Sigmoid colon (tissue), 7 donors: ENCODE data around the gene SURF1. TPM values are rescaled to one million over a fixed set of nuclear protein-coding genes. Genes with fewer than 3 reads are reported as not detected.

Source experiments
- DNase-seq: peaks from one replicate; pipeline ENCODE4 v3.0.0-alpha.2; 2019
- H3K27ac ChIP-seq, 4 donors: fragments of 200-600 bp; sonication (generic); one replicate each; pipeline ENCODE4 v1.5.1; 2016 to 2019; ENCODE audit warnings: mild to moderate bottlenecking in 1 of 4
- H3K27me3 ChIP-seq, 3 donors: fragments of 200-600 bp; sonication (generic); one replicate each; pipeline ENCODE4 v1.5.1; 2019; ENCODE audit warnings: mild to moderate bottlenecking in 1 of 3
- H3K36me3 ChIP-seq, 4 donors: fragments of 200-600 bp; sonication (generic); one replicate each; pipeline ENCODE4 v1.5.1; 2016 to 2019
- H3K4me1 ChIP-seq, 4 donors: fragments of 200-600 bp; sonication (generic); one replicate each; pipeline ENCODE4 v1.5.1; 2017 to 2019
- H3K4me3 ChIP-seq, 4 donors: fragments of 200-600 bp; sonication (generic); one replicate each; pipeline ENCODE4 v1.5.1; 2017 to 2019; ENCODE audit warnings: mild to moderate bottlenecking in 2 of 4, moderate library complexity in 1 of 4
- H3K9me3 ChIP-seq, 4 donors: fragments of 200-600 bp in 3 of 4; sonication (generic) in 3 of 4; one replicate each; pipeline versions ENCODE4 v1.5.1 to v1.6.1; 2013 to 2019
- CTCF ChIP-seq, 4 experiments: fragments of 450-650 bp in 3 of 4; fragments of 200-600 bp in 1 of 4; IDR thresholded peaks; one replicate each; pipeline ENCODE4 v1.5.1; 2016 to 2019; ENCODE audit warnings: antibody characterized with exemption in 4 of 4, mild to moderate bottlenecking in 3 of 4, moderate library complexity in 2 of 4
- EP300 ChIP-seq, 4 donors: sonication (generic); formaldehyde crosslinking; IDR thresholded peaks; one replicate each; pipeline ENCODE4 v1.6.1; 2017; ENCODE audit warnings: antibody characterized with exemption in 4 of 4
- POLR2A ChIP-seq, 2 donors: fragments of 450-650 bp; IDR thresholded peaks; one replicate each; pipeline ENCODE4 v1.6.1; 2016; ENCODE audit warnings: antibody characterized with exemption in 2 of 2, mild to moderate bottlenecking in 2 of 2, moderate library complexity in 2 of 2
- POLR2AphosphoS5 ChIP-seq, 4 donors: sonication (generic); formaldehyde crosslinking; IDR thresholded peaks; one replicate each; pipeline ENCODE4 v1.6.1; 2017; ENCODE audit warnings: antibody characterized with exemption in 4 of 4
- WGBS, 2 donors: extraction: QIAGEN DNeasy Blood & Tissue Kit; methylation state at CpG; one replicate each; pipeline ENCODE4 v1.1.7; 2013; 5-methylcytosine and 5-hydroxymethylcytosine counted together
- intact Hi-C: fragments of 100-400 bp; cut with DNase I; formaldehyde crosslinking; loops from one replicate; pipeline ENCODE4 v1.15.1; 2023
- polyA plus RNA-seq, 3 donors: library from polyadenylated mRNA; stranded (reverse); fragments of 200-250 nt; gene quantifications; one replicate each; pipeline ENCODE4 v1.2.3, GENCODE V29; 2013
- total RNA-seq, 4 donors: library from RNA; depleted of rRNA; stranded (reverse); fragments of >200 nt; gene quantifications; one replicate each; pipeline ENCODE4 v1.1.0, GENCODE V29; 2016
- donor health status: healthy with polysubstance abuse.
- donor health status: Bipolar disorder and iron deficiency.
- donor health status: healthy.

Gene SURF1
- total and polyA plus RNA-seq, 7 donors, result 33.8 to 98.7 (median 59.0) TPM

- DNase-seq, result no peak
- Histone ChIP-seq H3K36me3 (peaks cover 2 to 45% (median 26%) of the 10 kb centered on the region in 4 donors), H3K9me3 (no peaks in the 10 kb centered on the region), H3K4me3 (peak overlapping the region; percentile 62 to 86 (median 75)), H3K27ac (peak overlapping the region; percentile 69 to 87 (median 78)), H3K4me1 (peaks cover 0 to 31% (median 27%) of the 10 kb centered on the region in 4 donors), H3K27me3 (no peaks in the 10 kb centered on the region)
- intact Hi-C loops, result loop anchor here (1.0 kb wide), 1 partner anchor 20 kb away; the partner anchor contains the start of genes STKLD1 and SURF4
- TF ChIP-seq EP300 (IDR thresholded peaks at IDR 0.05), result no peak
- 0% methylated on average over 31 of the region's 31 CpGs for WGBS, 2 donors
These were observed 368 bp downstream of the SURF1 start for GRCh38 chr9:133355881-133356357.

- Histone ChIP-seq H3K4me1 (peaks cover 0 to 33% (median 29%) of the 10 kb centered on the region in 4 donors), H3K9me3 (no peaks in the 10 kb centered on the region), H3K36me3 (peaks cover 14 to 45% (median 31%) of the 10 kb centered on the region in 4 donors), H3K4me3 (no peak overlapping the region), H3K27me3 (no peaks in the 10 kb centered on the region), H3K27ac (no peak overlapping the region)
- WGBS, 2 donors, result 91 to 93% methylated on average over 7 of the region's 7 CpGs
- no peak for DNase-seq
- TF ChIP-seq CTCF (IDR thresholded peaks at IDR 0.05), result no peak
- no peak for TF ChIP-seq POLR2AphosphoS5 (IDR thresholded peaks at IDR 0.05)
- no peak for TF ChIP-seq EP300 (IDR thresholded peaks at IDR 0.05)
- no peak for TF ChIP-seq POLR2A (IDR thresholded peaks at IDR 0.05)
- intact Hi-C loops, result no loop called here
These were observed 1.5 kb downstream of the SURF1 start for GRCh38 chr9:133354766-133355165.

GRCh38 chr9:133353548-133353947 is 2.7 kb downstream of the SURF1 start:
- Histone ChIP-seq H3K9me3 (no peaks in the 10 kb centered on the region), H3K36me3 (peaks cover 20 to 51% (median 36%) of the 10 kb centered on the region in 4 donors), H3K4me1 (peaks cover 0 to 46% (median 40%) of the 10 kb centered on the region in 4 donors), H3K4me3 (no peak overlapping the region), H3K27me3 (no peaks in the 10 kb centered on the region), H3K27ac (no peak overlapping the region)
- WGBS, 2 donors, result 83 to 88% methylated on average over 5 of the region's 5 CpGs
- TF ChIP-seq CTCF (IDR thresholded peaks at IDR 0.05), result no peak
- no peak for TF ChIP-seq POLR2AphosphoS5 (IDR thresholded peaks at IDR 0.05)
- no peak for TF ChIP-seq EP300 (IDR thresholded peaks at IDR 0.05)
- no peak for TF ChIP-seq POLR2A (IDR thresholded peaks at IDR 0.05)
- intact Hi-C loops, result no loop called here
- no peak for DNase-seq

- intact Hi-C loops, result no loop called here
- peaks cover 20 to 51% (median 36%) of the 10 kb centered on the region in 4 donors for H3K36me3 ChIP-seq
- H3K9me3 ChIP-seq, result no peaks in the 10 kb centered on the region
- no peak for DNase-seq
- H3K27me3 ChIP-seq, result no peaks in the 10 kb centered on the region
- TF ChIP-seq CTCF (IDR thresholded peaks at IDR 0.05), result no peak
- no peak for TF ChIP-seq POLR2AphosphoS5 (IDR thresholded peaks at IDR 0.05)
- no peak for TF ChIP-seq EP300 (IDR thresholded peaks at IDR 0.05)
- no peak overlapping the region for H3K27ac ChIP-seq
- 71% methylated on average over 8 of the region's 8 CpGs for WGBS, 2 donors
- H3K4me3 ChIP-seq, result no peak overlapping the region
- peaks cover 0 to 43% (median 39%) of the 10 kb centered on the region in 4 donors for H3K4me1 ChIP-seq
These were observed 3.5 kb downstream of the SURF1 start for GRCh38 chr9:133352635-133353340.

- intact Hi-C loops, result no loop called here
These were observed 4.2 kb downstream of the SURF1 start for GRCh38 chr9:133351908-133352634.

More at GRCh38 chr9:133351908-133352634, 4.2 kb downstream of the SURF1 start:
- Histone ChIP-seq H3K27ac (no peak overlapping the region), H3K4me3 (no peak overlapping the region), H3K27me3 (no peaks in the 10 kb centered on the region), H3K36me3 (peaks cover 20 to 51% (median 36%) of the 10 kb centered on the region in 4 donors), H3K4me1 (peaks cover 0 to 38% (median 32%) of the 10 kb centered on the region in 4 donors), H3K9me3 (no peaks in the 10 kb centered on the region)
- DNase-seq, result no peak
- 83 to 87% methylated on average over 14 of the region's 14 CpGs for WGBS, 2 donors
- TF ChIP-seq POLR2AphosphoS5 (IDR thresholded peaks at IDR 0.05), result no peak
- TF ChIP-seq CTCF (IDR thresholded peaks at IDR 0.05), result no peak
- TF ChIP-seq EP300 (IDR thresholded peaks at IDR 0.05), result no peak
- TF ChIP-seq POLR2A (IDR thresholded peaks at IDR 0.05), result no peak
